Measurements from ENCODE around the gene ZNF8. TPM values are rescaled to one million over a fixed set of nuclear protein-coding genes. Genes with fewer than 3 reads are reported as not detected.

The ZNF8 gene
- total RNA-seq, 2 donors from 2014 or later = 6.1 to 9.3 TPM

DNA sequence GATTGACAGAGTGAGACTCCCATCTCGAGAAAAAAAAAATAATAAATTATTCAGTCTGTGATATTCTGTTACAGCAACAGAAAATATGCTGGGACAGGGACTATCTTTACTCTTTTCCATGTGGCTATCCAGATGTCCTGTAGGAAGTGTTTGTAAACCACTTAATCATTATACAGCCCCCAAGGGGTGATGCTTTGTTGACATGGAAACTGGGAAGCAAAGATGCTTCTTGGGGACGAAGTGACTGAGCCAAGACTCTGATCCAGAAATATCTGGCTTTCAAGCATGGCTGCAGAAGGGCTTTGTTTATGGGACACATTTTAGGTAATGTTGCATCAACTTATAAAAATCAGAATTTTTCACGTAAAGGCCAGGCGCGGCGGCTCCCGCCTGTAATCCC is 5.4 kb downstream of the ZNF8 start:
- no peaks in the 10 kb centered on the region for H3K27me3 ChIP-seq (replicated peaks; ENCODE audit: insufficient read depth)
- peaks cover 13 to 29% of the 10 kb centered on the region in 2 donors for H3K36me3 ChIP-seq
- no peaks in the 10 kb centered on the region for H3K9me3 ChIP-seq
- H3K4me1 ChIP-seq (replicated peaks) = peaks cover 4% of the 10 kb centered on the region
- H3K4me3 ChIP-seq = no peak overlapping the region
- intact Hi-C loops (cut with DNase I) = no loop called here
- 89% methylated on average over 7 of the region's 7 CpGs for WGBS
- no peak for DNase-seq (ENCODE audit: low spot score)
- TF ChIP-seq CTCF (IDR thresholded peaks at IDR 0.05) = no peak
- no peak for TF ChIP-seq POLR2A (IDR thresholded peaks at IDR 0.05)
- no peak for TF ChIP-seq POLR2AphosphoS5 (IDR thresholded peaks at IDR 0.05)
- H3K27ac ChIP-seq = no peak overlapping the region

DNA sequence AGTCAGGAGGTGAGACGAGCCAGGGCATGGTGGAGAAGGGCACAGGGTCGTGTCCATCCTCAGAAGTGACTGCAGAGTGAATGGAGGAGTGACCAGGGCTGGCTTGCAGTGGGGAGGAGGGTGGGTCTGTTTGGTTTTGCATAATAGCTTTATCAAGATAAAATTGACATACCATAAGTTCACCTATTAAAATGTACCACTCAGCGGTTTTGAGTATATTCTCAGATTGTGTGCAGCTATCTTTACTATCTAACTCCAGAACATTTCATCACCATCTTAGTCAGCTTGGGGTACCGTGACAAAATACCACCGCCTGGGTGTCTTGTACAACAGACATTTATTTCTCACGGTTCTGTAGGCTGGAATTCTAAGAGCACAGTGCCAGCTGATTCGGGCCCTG is 13.2 kb downstream of the ZNF8 start:
- H3K27ac ChIP-seq = no peak overlapping the region
- H3K36me3 ChIP-seq = peaks cover 25 to 31% of the 10 kb centered on the region in 2 donors
- DNase-seq (ENCODE audit: low spot score) = no peak
- TF ChIP-seq POLR2AphosphoS5 (IDR thresholded peaks at IDR 0.05) = no peak
- TF ChIP-seq POLR2A (IDR thresholded peaks at IDR 0.05) = no peak
- TF ChIP-seq CTCF (IDR thresholded peaks at IDR 0.05) = no peak
- H3K9me3 ChIP-seq = no peaks in the 10 kb centered on the region
- no peaks in the 10 kb centered on the region for H3K27me3 ChIP-seq (replicated peaks; ENCODE audit: insufficient read depth)
- H3K4me1 ChIP-seq (replicated peaks) = no peaks in the 10 kb centered on the region
- H3K4me3 ChIP-seq = no peak overlapping the region
- intact Hi-C loops (cut with DNase I) = no loop called here
- WGBS = 93% methylated on average over 7 of the region's 7 CpGs

DNA sequence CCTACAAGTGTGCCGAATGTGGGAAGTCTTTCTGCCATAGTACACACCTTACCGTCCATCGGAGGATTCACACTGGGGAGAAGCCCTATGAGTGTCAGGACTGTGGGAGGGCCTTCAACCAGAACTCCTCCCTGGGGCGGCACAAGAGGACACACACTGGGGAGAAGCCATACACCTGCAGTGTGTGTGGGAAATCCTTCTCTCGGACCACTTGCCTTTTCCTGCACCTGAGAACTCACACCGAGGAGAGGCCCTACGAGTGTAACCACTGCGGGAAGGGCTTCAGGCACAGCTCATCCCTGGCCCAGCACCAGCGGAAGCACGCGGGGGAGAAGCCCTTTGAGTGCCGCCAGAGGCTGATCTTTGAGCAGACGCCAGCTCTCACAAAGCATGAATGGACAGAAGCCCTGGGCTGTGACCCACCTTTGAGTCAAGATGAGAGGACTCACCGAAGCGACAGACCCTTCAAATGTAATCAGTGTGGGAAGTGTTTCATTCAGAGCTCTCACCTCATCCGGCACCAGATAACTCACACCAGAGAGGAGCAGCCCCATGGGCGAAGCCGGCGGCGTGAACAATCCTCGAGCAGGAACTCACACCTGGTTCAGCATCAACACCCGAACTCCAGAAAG is 16.1 kb downstream of the ZNF8 start:
- TF ChIP-seq CTCF (IDR thresholded peaks at IDR 0.05) (no peak), POLR2AphosphoS5 (IDR thresholded peaks at IDR 0.05) (no peak), POLR2A (IDR thresholded peaks at IDR 0.05) (no peak)
- intact Hi-C loops (cut with DNase I) = no loop called here
- 99% methylated on average over 22 of the region's 22 CpGs for WGBS
- Histone ChIP-seq H3K9me3 (no peaks in the 10 kb centered on the region), H3K36me3 (peaks cover 18 to 19% of the 10 kb centered on the region in 2 donors), H3K27me3 (replicated peaks; ENCODE audit: insufficient read depth) (no peaks in the 10 kb centered on the region), H3K27ac (no peak overlapping the region), H3K4me1 (replicated peaks) (no peaks in the 10 kb centered on the region), H3K4me3 (no peak overlapping the region)
- no peak for DNase-seq (ENCODE audit: low spot score)

DNA sequence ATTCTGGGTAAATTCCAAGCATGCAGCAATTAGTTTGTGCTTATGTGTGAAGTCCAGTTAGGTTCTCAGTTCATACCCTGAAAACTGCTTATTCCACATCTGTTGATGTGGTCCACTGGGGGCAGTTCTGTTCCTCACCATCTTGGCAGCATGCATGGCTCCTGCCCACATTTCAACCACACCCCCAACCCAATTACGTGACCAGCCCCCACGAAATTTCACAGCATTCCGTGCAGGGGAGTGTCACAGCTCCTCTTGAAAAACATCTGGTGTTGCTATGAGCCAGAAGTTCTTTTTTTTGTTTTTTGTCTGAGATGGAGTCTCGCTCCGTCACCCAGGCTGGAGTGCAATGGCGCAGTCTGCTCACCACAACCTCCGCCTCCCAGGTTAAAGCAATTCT is 17.3 kb downstream of the ZNF8 start:
- Histone ChIP-seq H3K36me3 (peaks cover 14 to 18% of the 10 kb centered on the region in 2 donors), H3K9me3 (no peaks in the 10 kb centered on the region), H3K4me3 (no peak overlapping the region), H3K4me1 (replicated peaks) (no peaks in the 10 kb centered on the region), H3K27me3 (replicated peaks; ENCODE audit: insufficient read depth) (no peaks in the 10 kb centered on the region), H3K27ac (no peak overlapping the region)
- intact Hi-C loops (cut with DNase I) = no loop called here
- WGBS = 90% methylated on average over 7 of the region's 7 CpGs
- no peak for TF ChIP-seq CTCF (IDR thresholded peaks at IDR 0.05)
- TF ChIP-seq POLR2AphosphoS5 (IDR thresholded peaks at IDR 0.05) = no peak
- TF ChIP-seq POLR2A (IDR thresholded peaks at IDR 0.05) = no peak
- DNase-seq (ENCODE audit: low spot score) = no peak

DNA sequence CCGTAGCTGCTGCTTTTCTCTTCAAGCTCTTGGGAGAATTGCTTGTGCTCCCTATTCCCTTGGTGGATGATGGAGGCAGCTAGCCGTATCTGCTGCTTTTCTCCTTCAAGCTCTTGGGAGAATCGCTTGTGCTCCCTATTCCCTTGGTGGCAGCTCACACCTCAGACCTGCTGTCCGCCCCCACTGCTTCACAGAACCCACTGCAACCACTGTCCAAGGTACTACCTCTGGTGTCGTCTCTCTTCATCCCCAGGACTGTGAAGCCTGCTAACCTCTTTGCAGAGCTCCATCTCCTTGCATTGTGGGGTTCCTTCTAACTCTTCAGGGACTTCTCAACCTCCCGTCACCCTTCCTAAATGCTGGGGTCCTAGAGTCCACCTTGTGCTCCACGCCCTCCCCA is 21.9 kb downstream of the ZNF8 start:
- no peak for DNase-seq (ENCODE audit: low spot score)
- Histone ChIP-seq H3K4me3 (no peak overlapping the region), H3K4me1 (replicated peaks) (no peaks in the 10 kb centered on the region), H3K36me3 (no peaks in the 10 kb centered on the region), H3K27me3 (replicated peaks; ENCODE audit: insufficient read depth) (no peaks in the 10 kb centered on the region), H3K9me3 (no peaks in the 10 kb centered on the region), H3K27ac (no peak overlapping the region)
- 93% methylated on average over 7 of the region's 7 CpGs for WGBS
- TF ChIP-seq CTCF (IDR thresholded peaks at IDR 0.05) = no peak
- no peak for TF ChIP-seq POLR2A (IDR thresholded peaks at IDR 0.05)
- TF ChIP-seq POLR2AphosphoS5 (IDR thresholded peaks at IDR 0.05) = no peak
- intact Hi-C loops (cut with DNase I) = no loop called here
